Hepatocyte (in vitro differentiated cells): ENCODE results near the gene OR4C5.

ENCODE experiments used
- EZH2 ChIP-seq: fragments of 200-600 bp; sonication (generic); IDR thresholded peaks from 2 replicates; pipeline ENCODE4 v1.6.1; 2016; ENCODE audit warnings: antibody characterized with exemption, mild to moderate bottlenecking, borderline replicate concordance
- EZH2phosphoT487 ChIP-seq: fragments of 200-600 bp; sonication (generic); IDR thresholded peaks from one replicate; pipeline ENCODE4 v1.6.1; 2018; ENCODE audit warnings: antibody characterized with exemption, mild to moderate bottlenecking, low read depth, moderate library complexity; ENCODE audit not compliant: unreplicated experiment, severe bottlenecking
- TF ChIP-seq, protein P1 (sequence below): fragments of 200-600 bp; sonication (generic); IDR thresholded peaks from 2 replicates; pipeline ENCODE4 v1.5.1; 2016; ENCODE audit warnings: antibody characterized with exemption, mild to moderate bottlenecking; ENCODE audit not compliant: poor library complexity

DNA sequence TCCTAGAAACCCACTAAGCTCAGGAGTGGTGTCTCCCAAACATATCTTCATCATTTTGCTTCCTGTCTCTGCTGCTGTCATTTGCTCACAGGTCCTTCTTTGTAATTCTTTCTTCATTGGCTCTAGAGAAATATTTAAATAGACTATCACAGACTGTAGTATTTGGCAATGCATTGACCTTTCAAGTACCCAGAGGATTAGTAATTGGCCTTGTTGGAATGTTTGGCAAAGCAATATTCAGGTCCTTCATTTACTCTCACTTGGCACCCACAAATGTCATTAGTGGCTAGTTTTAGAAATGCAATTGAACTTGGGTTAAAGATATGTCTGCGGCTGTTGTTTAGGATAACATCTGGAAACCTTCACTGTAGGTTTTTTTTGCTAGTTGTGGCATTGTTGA, 11.6 kb downstream of the OR4C5 start:
- TF ChIP-seq, protein P1, sequence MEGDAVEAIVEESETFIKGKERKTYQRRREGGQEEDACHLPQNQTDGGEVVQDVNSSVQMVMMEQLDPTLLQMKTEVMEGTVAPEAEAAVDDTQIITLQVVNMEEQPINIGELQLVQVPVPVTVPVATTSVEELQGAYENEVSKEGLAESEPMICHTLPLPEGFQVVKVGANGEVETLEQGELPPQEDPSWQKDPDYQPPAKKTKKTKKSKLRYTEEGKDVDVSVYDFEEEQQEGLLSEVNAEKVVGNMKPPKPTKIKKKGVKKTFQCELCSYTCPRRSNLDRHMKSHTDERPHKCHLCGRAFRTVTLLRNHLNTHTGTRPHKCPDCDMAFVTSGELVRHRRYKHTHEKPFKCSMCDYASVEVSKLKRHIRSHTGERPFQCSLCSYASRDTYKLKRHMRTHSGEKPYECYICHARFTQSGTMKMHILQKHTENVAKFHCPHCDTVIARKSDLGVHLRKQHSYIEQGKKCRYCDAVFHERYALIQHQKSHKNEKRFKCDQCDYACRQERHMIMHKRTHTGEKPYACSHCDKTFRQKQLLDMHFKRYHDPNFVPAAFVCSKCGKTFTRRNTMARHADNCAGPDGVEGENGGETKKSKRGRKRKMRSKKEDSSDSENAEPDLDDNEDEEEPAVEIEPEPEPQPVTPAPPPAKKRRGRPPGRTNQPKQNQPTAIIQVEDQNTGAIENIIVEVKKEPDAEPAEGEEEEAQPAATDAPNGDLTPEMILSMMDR: no peak
- no peak for TF ChIP-seq EZH2
- no peak for TF ChIP-seq EZH2phosphoT487
